ENCODE measurements around the gene CTDSP2.

Gene CTDSP2

DNA sequence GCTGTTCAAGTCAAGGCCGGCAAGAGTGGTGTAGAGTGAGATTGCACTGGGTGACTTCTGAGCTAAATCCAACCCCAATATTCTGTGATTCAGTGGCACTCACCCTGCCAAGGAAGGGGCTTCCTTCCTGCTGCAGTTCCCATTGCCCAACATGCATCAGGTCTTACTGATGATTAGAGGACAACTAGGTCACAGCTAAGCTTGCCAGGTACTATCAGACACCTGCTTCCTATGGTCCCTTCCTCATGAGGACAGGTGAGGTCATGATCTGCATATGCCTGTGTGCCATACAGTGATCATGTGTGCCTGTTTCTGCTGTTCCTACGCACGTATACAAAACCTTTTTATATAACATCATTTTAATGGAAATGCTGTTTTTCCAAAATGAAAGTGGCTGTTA is 1.7 kb upstream of the CTDSP2 start:
- in situ Hi-C loops (cut with HindIII; ENCODE audit: low sequenced_read_pairs), result no loop called here
- TF ChIP-seq, protein P1, sequence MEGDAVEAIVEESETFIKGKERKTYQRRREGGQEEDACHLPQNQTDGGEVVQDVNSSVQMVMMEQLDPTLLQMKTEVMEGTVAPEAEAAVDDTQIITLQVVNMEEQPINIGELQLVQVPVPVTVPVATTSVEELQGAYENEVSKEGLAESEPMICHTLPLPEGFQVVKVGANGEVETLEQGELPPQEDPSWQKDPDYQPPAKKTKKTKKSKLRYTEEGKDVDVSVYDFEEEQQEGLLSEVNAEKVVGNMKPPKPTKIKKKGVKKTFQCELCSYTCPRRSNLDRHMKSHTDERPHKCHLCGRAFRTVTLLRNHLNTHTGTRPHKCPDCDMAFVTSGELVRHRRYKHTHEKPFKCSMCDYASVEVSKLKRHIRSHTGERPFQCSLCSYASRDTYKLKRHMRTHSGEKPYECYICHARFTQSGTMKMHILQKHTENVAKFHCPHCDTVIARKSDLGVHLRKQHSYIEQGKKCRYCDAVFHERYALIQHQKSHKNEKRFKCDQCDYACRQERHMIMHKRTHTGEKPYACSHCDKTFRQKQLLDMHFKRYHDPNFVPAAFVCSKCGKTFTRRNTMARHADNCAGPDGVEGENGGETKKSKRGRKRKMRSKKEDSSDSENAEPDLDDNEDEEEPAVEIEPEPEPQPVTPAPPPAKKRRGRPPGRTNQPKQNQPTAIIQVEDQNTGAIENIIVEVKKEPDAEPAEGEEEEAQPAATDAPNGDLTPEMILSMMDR (IDR thresholded peaks at IDR 0.05; ENCODE audit: low read depth, low read length, missing control alignments), result no peak

DNA sequence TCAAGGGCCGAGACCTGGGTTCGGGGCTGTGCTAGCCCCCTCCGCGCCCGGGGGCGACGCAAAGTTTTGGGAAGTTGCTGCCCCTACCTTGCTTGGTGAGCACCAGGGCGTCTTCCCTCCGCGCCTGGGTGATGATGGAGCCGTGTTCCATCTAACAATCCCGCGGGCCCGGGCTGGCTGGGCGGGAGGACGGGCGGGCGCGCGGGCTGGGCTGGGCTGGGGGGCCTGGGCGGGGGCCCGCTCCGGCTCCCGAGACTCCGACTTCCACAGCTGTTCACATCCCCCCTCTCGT is 298 bp downstream of the CTDSP2 start:
- in situ Hi-C loops (cut with HindIII; ENCODE audit: low sequenced_read_pairs), result no loop called here
- H3K4me3 ChIP-seq (ENCODE audit: low read depth, low read length), result peak overlapping the region; percentile 100
- DNase-seq (ENCODE audit: low read depth), result no peak
- TF ChIP-seq, protein P1 (IDR thresholded peaks at IDR 0.05; ENCODE audit: low read depth, low read length, missing control alignments), result no peak

More for the DNA sequence above, 1.7 kb upstream of the CTDSP2 start:
- H3K4me3 ChIP-seq (ENCODE audit: low read depth, low read length), result no peak overlapping the region
- no peak for DNase-seq (ENCODE audit: low read depth)

DNA sequence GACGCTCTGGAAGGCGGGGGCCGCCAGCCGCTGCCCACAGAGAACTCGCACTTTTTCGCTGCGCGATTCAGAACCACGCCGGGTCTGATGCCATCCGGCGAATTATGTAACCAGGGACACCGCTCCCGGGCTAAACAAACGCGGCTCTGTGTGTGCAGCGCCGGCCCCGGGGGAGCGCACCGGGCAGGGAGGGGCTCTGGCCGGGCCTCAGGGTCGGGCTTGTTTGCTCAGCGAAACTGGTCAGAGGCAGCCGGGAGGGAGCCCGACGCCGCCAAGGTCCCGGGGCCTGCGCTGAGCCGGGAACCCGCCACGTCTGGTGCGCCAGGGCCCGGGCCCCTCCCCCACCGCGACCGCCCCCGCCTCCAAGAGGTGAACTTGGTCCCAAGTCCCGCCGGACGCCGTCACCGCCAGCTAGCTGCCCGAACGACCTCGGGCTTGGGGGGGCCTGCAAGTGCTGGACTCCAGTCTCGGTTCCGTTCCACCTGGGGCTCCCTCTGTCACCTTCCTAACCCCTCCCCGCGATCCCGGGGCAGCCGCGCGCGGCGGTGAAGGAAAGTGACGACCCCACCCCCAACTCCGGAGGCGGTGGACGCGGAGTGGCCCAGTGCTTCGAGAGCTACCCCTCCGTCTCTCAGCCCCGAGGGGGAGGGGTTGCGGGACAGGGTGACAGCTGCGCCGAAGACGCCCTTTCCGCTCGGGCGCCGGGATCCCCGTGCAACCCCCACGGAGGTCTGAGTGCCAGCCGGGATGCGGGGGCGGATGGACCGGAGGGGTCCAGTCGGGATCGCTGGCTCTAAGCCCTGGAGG is 848 bp downstream of the CTDSP2 start:
- TF ChIP-seq, protein P1 (IDR thresholded peaks at IDR 0.05; ENCODE audit: low read depth, low read length, missing control alignments), result no peak
- H3K4me3 ChIP-seq (ENCODE audit: low read depth, low read length), result peak overlapping the region; percentile 100
- in situ Hi-C loops (cut with HindIII; ENCODE audit: low sequenced_read_pairs), result no loop called here
- DNase-seq (ENCODE audit: low read depth), result no peak

DNA sequence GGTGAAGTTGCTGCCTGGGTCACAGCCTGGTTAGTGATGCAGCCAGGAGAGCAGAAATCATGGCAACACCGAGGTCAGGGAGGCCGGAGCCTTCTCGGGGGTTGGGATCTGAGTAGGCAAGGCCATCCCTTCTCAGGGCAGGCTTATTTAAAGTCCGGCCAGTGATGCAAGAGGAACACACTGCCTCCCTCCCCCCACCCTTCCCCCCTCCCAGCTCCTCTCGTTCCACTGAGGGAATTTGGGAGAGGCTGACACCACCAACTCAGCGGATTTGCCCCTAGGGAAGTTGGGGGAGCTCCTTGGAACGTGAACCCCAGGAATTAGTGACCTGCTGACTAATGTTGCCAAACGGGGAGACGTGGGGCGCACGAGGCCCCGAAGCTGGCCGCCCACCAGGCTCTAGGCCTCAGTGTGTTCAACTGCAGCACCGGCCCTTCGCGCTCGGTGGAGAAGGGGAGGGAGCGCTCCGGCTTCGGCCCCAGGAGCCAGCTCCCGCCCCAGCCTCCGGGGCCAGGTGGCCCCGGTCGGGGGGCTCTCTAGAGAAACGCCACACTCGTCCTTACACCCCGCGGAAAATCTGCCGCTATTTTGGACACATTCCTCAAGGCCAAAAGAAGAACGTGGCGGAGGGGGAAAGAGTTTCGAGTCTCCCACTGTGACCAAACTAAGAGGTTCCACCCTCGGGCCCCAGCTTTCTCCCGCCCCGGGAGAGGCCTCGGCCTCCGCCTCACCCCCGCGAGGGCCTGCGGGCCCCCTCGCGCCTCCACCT is 1.6 kb downstream of the CTDSP2 start:
- TF ChIP-seq, protein P1 (IDR thresholded peaks at IDR 0.05; ENCODE audit: low read depth, low read length, missing control alignments), result no peak
- in situ Hi-C loops (cut with HindIII; ENCODE audit: low sequenced_read_pairs), result no loop called here
- no peak for DNase-seq (ENCODE audit: low read depth)
- peak overlapping the region; percentile 100 for H3K4me3 ChIP-seq (ENCODE audit: low read depth, low read length)

DNA sequence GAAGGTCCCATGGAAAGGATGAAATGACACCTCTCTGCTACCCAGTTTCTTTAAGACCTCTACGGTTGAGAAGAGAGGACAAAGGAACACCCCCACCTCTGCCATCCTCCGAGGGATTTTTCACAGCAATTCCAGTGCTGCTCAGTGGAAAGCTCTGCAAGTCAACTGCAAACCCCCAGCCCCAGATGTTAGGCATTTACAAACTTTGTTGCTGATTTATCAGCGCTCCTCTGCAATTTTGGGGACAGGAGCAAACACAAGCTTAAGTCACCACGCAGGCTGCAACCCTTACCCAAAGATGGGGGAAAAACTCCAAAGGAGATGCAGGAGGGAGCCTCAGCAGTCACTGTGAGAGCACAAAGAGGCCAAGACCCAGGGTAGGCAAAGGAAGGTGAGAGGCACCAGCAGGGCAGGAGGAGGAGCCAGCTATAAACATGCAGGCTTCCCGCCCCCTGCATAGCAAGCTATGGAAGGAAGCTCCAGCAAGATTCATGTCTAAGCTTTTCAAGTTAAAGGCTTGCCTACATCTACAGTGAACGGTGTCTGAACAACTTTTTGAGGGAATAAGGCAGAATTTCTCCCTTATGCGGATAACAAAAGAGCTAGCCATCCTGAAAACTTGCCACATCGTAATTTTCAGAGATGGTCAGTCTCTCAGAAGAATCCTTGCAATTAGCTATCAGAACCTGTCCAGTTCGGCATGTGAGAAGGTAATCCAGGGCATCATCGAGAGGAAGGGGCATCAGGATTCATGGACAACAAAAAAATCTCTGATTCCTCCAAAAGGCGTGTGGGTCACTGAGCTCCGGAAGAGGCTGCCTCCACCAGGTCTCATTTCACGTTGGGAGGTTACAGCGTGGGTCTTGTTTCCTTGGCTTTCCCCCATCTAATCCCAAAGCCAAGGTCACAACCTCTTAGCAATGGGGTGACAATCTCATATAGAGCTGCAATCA is 3.9 kb downstream of the CTDSP2 start:
- TF ChIP-seq, protein P1 (IDR thresholded peaks at IDR 0.05; ENCODE audit: low read depth, low read length, missing control alignments), result no peak
- in situ Hi-C loops (cut with HindIII; ENCODE audit: low sequenced_read_pairs), result no loop called here
- DNase-seq (ENCODE audit: low read depth), result no peak
- peak overlapping the region; percentile 100 for H3K4me3 ChIP-seq (ENCODE audit: low read depth, low read length)

DNA sequence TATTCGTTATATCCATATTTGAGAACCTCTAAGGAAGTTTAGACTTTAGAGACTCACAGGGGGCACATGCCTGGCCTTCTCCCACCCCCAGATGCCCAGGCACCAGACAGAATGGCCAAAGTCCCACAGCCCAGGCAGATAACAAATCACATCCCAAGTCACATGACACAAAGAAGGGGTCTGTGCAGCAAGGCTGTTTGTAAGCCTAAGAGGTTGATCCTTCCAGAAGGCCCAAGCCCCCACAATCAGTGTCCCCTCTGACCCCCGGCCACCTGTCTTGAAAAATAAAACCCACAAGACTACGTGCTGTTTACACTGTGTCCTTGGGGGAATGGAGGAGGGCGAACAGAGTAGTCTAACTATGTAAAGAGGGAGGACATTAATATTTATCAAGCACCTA is 5.1 kb downstream of the CTDSP2 start:
- no peak overlapping the region for H3K4me3 ChIP-seq (ENCODE audit: low read depth, low read length)
- in situ Hi-C loops (cut with HindIII; ENCODE audit: low sequenced_read_pairs), result no loop called here
- TF ChIP-seq, protein P1 (IDR thresholded peaks at IDR 0.05; ENCODE audit: low read depth, low read length, missing control alignments), result no peak
- no peak for DNase-seq (ENCODE audit: low read depth)

All from astrocyte of the cerebellum (primary cell).